ENCODE measurements around the gene VTI1B.

The VTI1B gene

DNA sequence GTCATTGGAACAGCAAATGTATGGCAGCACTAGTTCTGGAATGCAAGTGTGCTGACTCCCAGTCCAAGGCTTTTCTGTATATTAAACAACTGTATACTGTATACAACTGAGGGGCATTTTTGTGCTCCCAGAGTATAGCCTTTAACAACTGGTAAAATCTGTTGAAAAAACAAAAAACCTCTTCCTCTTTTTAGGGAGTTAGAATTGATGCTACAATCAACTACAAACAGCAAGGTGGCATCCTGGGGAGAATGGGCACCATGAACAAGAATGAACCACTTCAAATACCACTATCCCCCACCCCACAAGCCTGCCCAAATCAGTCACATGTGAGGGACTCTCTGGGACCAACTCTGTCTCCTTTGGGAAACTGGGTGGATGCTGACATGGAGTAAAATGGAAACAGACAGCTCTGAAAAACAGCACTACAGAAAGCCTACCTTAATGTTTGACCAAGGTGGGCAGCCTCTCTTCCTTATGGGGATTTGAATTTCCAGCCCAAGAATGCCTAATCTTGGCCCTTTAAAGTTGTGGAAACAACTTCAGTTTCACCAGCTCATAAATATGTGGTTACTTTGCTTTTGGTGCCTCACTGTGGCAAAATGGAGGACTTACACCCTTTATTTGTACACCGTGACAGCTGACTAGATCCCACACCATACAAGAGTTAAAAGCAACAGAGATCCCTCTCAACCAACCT is 7.5 kb downstream of the VTI1B start:
- in situ Hi-C loops (cut with MboI; ENCODE audit: low pct_unique_long_range_greater_than_20kb, low sequenced_read_pairs, unreplicated experiment), result no loop called here
- peak; percentile 64 for DNase-seq (ENCODE audit: low spot score)
- TF ChIP-seq, protein P1, sequence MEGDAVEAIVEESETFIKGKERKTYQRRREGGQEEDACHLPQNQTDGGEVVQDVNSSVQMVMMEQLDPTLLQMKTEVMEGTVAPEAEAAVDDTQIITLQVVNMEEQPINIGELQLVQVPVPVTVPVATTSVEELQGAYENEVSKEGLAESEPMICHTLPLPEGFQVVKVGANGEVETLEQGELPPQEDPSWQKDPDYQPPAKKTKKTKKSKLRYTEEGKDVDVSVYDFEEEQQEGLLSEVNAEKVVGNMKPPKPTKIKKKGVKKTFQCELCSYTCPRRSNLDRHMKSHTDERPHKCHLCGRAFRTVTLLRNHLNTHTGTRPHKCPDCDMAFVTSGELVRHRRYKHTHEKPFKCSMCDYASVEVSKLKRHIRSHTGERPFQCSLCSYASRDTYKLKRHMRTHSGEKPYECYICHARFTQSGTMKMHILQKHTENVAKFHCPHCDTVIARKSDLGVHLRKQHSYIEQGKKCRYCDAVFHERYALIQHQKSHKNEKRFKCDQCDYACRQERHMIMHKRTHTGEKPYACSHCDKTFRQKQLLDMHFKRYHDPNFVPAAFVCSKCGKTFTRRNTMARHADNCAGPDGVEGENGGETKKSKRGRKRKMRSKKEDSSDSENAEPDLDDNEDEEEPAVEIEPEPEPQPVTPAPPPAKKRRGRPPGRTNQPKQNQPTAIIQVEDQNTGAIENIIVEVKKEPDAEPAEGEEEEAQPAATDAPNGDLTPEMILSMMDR (IDR thresholded peaks at IDR 0.05; ENCODE audit: extremely low read depth, insufficient read depth, missing control alignments), result peak; percentile 68

DNA sequence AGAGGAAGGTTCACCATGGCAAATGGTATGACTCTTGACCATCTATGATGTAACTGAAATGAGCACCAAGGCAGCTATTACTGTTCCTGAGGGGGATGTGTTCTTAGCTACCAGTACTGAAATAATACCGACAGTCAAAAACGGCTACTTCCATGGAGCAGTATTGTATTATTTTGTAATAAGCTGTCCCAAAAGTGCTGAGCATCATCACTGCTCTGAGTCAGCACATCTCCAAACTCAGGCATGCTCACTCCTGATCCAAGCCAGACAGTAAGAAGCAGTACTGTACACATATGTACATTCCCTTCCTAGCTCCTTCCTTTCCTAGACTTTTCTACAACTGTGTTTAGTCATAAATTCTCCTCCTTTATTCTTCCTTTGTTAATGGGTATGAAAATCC is 8.6 kb downstream of the VTI1B start:
- TF ChIP-seq, protein P1 (IDR thresholded peaks at IDR 0.05; ENCODE audit: extremely low read depth, insufficient read depth, missing control alignments), result no peak
- in situ Hi-C loops (cut with MboI; ENCODE audit: low pct_unique_long_range_greater_than_20kb, low sequenced_read_pairs, unreplicated experiment), result no loop called here
- DNase-seq (ENCODE audit: low spot score), result no peak

DNA sequence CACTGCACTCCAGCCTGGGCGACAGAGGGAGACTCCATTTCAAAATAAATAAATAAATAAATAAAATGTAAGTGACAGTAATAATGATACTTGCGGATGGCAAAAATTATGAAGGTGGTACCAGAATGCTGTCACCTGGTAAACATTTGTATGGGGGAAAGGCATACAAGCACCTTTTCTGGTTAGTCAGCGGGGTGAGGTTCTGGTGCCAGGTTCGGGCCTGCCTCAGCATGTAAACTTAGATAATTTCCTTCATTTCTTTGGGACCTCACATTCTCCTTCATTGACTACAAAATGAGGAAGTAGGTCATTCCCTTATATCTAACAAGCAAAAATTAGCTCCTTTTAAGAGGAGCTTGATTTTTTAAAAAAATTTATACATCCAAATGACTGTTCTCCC is 10.8 kb downstream of the VTI1B start:
- TF ChIP-seq, protein P1 (IDR thresholded peaks at IDR 0.05; ENCODE audit: extremely low read depth, insufficient read depth, missing control alignments), result no peak
- DNase-seq (ENCODE audit: low spot score), result no peak
- in situ Hi-C loops (cut with MboI; ENCODE audit: low pct_unique_long_range_greater_than_20kb, low sequenced_read_pairs, unreplicated experiment), result no loop called here

DNA sequence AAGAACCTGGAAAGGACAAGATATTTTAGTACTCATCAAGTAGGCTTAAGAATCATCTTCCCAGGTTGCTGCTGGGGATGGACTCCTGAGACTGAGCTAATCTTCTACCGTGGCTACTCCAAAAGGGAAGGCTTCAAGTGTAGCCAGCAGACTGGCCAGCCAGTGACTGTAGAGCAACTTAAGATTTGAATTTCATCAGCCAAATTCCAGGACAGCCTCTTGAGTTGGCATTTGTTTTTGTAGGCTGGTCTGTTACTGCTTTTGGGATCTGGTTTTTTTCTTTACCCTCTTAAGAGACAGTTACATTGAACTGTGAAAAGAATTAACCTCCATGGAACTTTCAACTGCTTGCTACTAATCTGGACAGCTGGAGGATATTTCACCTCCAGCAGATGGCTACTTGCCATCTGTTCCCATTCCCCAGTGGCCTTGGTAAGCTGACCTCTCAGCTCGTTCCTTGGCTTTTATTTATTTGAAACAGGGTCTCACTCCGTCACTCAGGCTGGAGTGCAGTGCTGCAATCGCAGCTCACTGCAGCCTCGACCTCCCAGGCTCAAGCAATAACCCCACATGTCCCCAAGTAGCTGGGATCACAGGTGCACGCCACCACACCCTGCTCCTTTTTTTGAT is 20.7 kb downstream of the VTI1B start:
- TF ChIP-seq, protein P1 (IDR thresholded peaks at IDR 0.05; ENCODE audit: extremely low read depth, insufficient read depth, missing control alignments), result no peak
- in situ Hi-C loops (cut with MboI; ENCODE audit: low pct_unique_long_range_greater_than_20kb, low sequenced_read_pairs, unreplicated experiment), result no loop called here
- no peak for DNase-seq (ENCODE audit: low spot score)

DNA sequence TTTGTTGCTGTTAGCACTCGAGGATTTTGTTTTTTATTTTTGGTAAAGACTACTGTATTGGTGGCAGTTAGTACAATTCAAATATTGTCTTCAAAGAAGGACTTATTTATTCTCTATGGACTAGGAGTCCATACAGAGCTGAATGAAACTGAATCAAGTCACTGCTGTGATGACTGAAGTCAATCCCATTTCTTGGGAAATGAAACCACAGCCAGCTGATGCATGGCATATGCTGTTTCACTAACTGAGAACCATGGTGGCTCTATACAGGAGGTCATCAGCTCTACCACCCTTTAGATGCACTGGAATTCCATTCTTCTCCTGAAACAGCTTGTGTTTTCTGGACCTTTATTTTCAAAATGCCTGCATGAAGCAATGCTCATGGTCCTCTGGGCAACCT is 22.2 kb downstream of the VTI1B start:
- DNase-seq (ENCODE audit: low spot score), result no peak
- TF ChIP-seq, protein P1 (IDR thresholded peaks at IDR 0.05; ENCODE audit: extremely low read depth, insufficient read depth, missing control alignments), result no peak
- in situ Hi-C loops (cut with MboI; ENCODE audit: low pct_unique_long_range_greater_than_20kb, low sequenced_read_pairs, unreplicated experiment), result no loop called here

DNA sequence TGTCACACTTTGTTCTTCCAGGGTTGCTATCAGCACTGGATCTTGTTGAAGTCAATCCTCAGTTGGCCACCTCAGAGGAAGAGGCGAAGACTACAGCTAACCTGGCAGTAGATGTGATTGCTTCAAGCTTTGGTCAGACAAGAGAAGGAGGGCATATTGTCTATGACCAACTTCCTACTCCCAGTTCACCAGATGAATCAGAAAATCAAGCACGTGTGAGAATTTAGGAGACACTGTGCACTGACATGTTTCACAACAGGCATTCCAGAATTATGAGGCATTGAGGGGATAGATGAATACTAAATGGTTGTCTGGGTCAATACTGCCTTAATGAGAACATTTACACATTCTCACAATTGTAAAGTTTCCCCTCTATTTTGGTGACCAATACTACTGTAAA is 23.7 kb downstream of the VTI1B start:
- TF ChIP-seq, protein P1 (IDR thresholded peaks at IDR 0.05; ENCODE audit: extremely low read depth, insufficient read depth, missing control alignments), result no peak
- in situ Hi-C loops (cut with MboI; ENCODE audit: low pct_unique_long_range_greater_than_20kb, low sequenced_read_pairs, unreplicated experiment), result no loop called here
- DNase-seq (ENCODE audit: low spot score), result no peak

Measured in GM13977 (cell line).